Activated T-cell treated with anti-CD3 and anti-CD28 coated beads for 24 hours (primary cell): ENCODE data around the gene ZPR1.
"Not testable (repeated sequence)": the region's sequence is repeated elsewhere in the genome, so short reads cannot be mapped to it uniquely, and the experiment has no call there.

Source experiments
- DNase-seq: peaks from one replicate; pipeline ENCODE4 v3.0.0-alpha.2; 2020; ENCODE audit warnings: low read depth

Gene ZPR1, protein sequence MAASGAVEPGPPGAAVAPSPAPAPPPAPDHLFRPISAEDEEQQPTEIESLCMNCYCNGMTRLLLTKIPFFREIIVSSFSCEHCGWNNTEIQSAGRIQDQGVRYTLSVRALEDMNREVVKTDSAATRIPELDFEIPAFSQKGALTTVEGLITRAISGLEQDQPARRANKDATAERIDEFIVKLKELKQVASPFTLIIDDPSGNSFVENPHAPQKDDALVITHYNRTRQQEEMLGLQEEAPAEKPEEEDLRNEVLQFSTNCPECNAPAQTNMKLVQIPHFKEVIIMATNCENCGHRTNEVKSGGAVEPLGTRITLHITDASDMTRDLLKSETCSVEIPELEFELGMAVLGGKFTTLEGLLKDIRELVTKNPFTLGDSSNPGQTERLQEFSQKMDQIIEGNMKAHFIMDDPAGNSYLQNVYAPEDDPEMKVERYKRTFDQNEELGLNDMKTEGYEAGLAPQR

DNA sequence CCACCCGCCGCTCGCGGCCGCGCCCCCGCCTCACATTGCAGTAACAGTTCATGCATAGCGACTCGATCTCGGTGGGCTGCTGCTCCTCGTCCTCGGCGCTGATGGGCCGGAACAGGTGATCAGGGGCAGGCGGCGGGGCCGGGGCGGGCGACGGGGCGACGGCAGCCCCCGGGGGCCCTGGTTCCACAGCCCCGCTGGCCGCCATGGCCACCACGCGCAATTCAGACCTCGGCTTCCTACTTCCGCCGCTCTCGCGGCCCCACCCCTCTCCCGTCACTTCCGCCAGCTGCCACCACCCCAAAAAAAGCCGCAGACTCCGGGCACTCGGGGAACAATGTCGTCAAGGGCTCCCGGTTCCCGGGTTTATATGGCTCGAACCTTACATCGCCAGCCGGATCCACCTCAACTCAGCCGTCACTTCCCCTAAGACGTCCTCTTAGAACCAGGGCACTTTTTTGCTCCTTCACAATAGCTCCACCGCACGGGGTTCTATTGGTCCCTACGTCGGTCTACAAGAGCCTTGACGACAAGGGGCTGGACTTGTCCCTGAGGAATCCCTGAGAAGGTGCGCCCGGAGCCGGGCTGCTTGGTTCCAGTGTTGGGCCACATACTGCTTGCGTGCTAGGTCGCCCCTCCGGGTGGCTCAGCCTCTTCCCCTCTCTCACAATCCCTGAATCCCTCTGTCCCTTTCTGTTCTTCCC, at the start of gene ZPR1:
ZPR1 (minus strand) TSS at position 238 of the 701 bp plus-strand sequence; CDS start at position 205, 33 bp downstream.
- DNase-seq, result peak; percentile 80

DNA sequence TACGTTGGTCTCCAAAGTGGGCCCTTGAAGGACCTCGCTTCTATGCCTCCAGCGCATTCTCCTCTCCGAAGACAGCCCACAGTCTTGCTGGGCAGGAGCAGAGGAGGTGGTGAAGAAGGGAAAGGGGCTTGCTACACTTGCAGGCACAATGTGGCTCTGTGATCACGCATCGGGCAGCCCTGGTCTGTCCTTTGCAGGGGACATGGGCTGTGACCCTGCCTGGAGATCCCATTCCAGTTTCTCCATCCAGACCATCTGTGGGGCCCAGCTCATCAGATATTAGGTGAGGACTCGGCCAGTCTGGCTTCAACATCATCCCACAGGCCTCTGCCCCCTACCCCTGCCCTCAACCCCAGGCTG, 48.8 kb upstream of the ZPR1 start:
- DNase-seq, result no peak

DNA sequence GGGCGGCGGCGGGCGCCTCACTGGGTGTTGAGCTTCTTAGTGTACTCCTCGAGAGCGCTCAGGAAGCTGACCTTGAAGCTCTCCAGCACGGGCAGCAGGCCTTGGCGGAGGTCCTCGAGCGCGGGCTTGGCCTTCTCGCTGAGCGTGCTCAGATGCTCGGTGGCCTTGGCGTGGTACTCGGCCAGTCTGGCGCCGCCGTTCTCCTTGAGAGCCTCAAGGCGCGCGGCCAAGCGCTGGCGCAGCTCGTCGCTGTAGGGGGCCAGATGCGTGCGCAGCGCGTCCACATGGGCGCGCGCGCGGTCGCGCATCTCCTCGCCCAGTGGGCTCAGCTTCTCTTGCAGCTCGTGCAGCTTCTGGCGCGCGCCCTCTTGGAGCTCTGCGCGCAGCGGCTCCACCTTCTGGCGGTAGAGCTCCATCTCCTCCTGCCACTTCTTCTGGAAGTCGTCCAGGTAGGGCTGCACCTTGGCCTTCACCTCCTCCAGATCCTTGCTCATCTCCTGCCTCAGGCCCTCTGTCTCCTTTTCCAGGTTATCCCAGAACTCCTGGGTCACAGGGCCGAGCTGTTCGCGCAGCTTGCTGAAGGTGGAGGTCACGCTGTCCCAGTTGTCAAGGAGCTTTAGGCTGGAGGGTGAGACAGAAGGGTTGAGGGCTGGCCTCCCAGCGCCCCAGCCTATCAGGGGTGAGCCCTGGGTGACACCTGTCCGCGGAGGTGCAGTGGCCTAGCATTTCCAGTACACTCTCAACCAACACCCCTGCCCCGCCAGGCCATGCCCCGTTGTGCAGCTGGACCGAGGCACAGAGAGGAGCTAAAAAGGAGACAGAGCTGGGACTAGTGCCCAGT, 48.2 kb upstream of the ZPR1 start:
- peak; percentile 71 for DNase-seq

DNA sequence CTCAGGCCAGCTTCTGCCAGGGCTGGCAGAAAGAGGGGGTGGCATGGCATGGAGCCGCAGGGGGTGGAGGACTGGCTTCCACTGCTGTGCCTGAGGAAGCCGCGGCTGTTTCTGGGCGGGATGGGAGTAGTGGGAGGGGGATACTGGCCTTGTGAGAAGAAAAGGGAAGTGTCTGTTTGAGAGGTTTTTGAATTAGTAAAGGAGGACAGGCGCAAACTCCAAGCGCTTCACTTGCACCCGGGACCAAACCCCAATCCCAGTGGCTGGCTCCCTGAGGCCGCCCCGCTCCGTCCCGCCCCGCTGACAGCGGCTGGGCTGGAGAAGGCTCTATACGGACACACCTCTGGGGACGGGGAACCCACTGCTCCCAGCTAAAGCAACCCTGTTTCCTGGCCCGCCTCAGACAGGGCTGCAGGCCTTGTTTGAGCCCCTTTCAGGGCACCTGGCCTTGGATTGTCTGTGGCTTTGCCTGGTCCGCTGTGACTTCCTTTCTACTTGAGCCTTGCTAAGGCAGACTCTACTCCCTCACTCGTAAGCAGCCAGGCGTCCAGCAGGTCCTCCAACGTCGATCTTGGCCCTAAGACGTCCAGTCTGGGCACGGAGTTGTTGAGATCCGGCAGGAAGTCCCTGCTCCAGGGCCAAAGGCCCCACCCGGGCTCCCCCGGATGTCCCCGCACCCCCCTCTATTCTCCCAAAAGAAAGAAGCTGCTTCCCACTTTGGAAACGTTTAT, 47.4 kb upstream of the ZPR1 start:
- DNase-seq, result no peak

DNA sequence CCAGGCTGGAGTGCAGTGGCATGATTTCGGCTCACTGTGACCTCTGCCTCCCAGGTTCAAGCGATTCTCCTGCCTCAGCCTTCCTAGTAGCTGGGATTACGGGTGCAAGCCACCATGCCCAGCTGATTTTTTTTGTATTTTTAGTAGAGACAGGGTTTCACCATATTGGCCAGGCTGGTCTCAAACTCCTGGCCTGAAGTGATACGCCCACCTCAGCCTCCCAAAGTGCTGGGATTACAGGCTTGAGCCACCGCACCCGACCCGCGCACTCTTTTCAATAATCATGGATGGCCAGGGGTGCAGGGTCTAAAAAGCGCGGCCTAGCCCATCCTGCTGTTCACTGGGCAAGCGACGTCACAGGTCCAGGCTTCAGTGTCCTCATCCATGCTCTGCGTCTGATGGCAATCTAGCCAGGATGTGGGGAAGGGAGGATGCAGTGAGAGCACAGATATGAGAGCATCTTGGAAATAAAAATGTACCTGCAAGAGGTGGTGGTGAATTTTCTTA, 46.8 kb upstream of the ZPR1 start:
- not testable (repeated sequence) for DNase-seq

DNA sequence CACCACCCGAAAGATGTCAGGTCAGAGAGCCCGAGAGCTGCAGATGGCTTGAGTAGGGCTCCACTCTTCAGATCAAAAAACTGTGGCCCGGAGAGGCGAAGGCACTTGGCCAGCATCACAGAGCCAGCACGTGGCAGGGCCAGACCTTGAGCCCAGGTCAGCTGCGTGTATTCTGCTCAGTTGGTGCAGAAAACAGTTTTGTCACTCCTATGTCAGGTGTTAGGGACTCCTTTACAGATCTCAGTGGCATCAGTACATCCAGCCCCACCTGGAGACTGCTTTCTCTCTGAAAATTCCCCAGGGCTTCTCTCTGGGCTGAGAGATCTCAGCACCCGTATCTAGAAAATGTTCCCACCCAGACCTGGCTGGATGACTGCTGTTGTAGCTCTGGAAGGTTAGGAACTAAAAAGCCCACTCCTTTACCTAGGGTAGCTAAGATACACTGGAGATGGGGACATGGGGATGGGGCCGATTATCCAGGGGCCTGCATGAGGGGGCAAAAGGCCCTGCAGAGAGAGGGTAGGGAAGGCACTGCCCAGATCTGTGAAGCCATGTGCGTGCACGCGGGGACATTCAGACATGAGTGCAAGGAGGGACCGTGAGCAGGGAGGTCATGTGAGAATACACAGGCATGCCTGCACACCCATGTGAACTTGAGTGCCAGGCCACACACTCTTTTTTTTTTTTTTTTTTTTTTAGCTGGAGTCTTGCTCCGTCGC, 46.2 kb upstream of the ZPR1 start:
- no peak for DNase-seq

DNA sequence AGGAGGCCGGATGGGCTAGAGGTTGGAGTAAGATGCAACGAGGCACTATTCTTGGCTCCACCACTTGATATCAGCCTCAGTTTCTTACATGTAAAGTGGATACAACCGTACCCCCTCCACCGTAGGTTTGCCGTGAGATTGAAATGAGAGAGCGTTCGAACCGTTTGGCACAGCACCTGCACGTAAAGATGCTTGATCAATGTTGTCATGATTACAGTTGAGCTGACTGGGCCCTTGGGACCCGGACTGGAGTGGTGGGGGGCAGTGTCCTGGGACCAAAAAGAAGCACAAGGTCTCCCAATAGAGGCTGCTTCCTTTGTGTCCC, 45.6 kb upstream of the ZPR1 start:
- no peak for DNase-seq

DNA sequence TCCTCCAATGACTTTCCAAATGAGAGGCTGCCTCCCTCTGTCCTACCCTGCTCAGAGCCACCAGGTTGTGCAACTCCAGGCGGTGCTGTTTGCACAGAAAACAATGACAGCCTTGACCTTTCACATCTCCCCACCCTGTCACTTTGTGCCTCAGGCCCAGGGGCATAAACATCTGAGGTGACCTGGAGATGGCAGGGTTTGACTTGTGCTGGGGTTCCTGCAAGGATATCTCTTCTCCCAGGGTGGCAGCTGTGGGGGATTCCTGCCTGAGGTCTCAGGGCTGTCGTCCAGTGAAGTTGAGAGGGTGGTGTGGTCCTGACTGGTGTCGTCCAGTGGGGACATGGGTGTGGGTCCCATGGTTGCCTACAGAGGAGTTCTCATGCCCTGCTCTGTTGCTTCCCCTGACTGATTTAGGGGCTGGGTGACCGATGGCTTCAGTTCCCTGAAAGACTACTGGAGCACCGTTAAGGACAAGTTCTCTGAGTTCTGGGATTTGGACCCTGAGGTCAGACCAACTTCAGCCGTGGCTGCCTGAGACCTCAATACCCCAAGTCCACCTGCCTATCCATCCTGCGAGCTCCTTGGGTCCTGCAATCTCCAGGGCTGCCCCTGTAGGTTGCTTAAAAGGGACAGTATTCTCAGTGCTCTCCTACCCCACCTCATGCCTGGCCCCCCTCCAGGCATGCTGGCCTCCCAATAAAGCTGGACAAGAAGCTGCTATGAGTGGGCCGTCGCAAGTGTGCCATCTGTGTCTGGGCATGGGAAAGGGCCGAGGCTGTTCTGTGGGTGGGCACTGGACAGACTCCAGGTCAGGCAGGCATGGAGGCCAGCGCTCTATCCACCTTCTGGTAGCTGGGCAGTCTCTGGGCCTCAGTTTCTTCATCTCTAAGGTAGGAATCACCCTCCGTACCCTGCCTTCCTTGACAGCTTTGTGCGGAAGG, 44.8 kb upstream of the ZPR1 start:
- no peak for DNase-seq

DNA sequence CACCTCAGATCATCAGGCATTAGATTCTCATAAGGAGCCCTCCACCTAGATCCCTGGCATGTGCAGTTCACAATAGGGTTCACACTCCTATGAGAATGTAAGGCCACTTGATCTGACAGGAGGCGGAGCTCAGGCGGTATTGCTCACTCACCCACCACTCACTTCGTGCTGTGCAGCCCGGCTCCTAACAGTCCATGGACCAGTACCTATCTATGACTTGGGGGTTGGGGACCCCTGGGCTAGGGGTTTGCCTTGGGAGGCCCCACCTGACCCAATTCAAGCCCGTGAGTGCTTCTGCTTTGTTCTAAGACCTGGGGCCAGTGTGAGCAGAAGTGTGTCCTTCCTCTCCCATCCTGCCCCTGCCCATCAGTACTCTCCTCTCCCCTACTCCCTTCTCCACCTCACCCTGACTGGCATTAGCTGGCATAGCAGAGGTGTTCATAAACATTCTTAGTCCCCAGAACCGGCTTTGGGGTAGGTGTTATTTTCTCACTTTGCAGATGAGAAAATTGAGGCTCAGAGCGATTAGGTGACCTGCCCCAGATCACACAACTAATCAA, 44.0 kb upstream of the ZPR1 start:
- no peak for DNase-seq

DNA sequence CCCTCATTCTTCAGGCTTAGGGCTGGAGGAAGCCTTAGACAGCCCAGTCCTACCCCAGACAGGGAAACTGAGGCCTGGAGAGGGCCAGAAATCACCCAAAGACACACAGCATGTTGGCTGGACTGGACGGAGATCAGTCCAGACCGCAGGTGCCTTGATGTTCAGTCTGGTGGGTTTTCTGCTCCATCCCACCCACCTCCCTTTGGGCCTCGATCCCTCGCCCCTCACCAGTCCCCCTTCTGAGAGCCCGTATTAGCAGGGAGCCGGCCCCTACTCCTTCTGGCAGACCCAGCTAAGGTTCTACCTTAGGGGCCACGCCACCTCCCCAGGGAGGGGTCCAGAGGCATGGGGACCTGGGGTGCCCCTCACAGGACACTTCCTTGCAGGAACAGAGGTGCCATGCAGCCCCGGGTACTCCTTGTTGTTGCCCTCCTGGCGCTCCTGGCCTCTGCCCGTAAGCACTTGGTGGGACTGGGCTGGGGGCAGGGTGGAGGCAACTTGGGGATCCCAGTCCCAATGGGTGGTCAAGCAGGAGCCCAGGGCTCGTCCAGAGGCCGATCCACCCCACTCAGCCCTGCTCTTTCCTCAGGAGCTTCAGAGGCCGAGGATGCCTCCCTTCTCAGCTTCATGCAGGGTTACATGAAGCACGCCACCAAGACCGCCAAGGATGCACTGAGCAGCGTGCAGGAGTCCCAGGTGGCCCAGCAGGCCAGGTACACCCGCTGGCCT, 42.5 kb upstream of the ZPR1 start:
- DNase-seq, result no peak

DNA sequence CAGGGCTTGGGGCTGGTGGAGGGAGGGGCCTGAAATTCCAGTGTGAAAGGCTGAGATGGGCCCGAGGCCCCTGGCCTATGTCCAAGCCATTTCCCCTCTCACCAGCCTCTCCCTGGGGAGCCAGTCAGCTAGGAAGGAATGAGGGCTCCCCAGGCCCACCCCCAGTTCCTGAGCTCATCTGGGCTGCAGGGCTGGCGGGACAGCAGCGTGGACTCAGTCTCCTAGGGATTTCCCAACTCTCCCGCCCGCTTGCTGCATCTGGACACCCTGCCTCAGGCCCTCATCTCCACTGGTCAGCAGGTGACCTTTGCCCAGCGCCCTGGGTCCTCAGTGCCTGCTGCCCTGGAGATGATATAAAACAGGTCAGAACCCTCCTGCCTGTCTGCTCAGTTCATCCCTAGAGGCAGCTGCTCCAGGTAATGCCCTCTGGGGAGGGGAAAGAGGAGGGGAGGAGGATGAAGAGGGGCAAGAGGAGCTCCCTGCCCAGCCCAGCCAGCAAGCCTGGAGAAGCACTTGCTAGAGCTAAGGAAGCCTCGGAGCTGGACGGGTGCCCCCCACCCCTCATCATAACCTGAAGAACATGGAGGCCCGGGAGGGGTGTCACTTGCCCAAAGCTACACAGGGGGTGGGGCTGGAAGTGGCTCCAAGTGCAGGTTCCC, 41.8 kb upstream of the ZPR1 start, which contains the start of gene APOC3:
APOC3 (plus strand) TSS at position 383 of the 659 bp plus-strand sequence. CDS start 676 bp downstream, outside the sequence.
- DNase-seq, result no peak

DNA sequence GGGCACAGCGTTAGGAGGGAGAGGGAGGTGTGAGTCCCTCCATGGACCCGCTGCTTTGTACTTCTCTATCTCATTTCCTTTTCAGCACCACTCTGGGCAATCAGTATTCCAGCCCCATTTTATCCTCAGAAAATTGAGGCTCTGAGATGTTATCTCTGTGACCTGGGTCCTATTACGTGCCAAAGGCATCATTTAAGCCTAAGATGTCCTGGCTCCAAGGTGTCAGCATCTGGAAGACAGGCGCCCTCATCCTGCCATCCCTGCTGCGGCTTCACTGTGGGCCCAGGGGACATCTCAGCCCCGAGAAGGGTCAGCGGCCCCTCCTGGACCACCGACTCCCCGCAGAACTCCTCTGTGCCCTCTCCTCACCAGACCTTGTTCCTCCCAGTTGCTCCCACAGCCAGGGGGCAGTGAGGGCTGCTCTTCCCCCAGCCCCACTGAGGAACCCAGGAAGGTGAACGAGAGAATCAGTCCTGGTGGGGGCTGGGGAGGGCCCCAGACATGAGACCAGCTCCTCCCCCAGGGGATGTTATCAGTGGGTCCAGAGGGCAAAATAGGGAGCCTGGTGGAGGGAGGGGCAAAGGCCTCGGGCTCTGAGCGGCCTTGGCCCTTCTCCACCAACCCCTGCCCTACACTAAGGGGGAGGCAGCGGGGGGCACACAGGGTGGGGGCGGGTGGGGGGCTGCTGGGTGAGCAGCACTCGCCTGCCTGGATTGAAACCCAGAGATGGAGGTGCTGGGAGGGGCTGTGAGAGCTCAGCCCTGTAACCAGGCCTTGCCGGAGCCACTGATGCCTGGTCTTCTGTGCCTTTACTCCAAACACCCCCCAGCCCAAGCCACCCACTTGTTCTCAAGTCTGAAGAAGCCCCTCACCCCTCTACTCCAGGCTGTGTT, 41.1 kb upstream of the ZPR1 start:
- DNase-seq, result no peak

DNA sequence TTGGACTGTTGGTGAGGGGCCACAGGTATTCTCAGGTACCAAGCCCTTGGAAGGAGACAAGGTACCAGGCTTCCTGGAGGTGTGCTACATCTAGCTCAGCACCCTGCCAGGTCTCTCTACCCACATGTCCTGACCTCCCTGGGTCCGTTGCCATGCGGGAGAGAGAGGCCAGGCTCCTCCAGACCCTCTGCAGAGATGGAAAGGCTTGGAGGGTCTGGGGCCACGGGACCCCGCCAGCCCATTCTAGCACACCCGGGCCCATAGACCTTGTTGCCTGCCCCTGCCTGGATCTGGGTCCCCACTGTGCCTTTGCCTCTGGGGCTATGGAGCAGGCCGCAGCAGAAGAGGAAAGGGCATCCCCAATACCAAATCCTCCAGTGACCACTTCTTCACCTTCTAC, 39.6 kb upstream of the ZPR1 start:
- DNase-seq, result no peak

DNA sequence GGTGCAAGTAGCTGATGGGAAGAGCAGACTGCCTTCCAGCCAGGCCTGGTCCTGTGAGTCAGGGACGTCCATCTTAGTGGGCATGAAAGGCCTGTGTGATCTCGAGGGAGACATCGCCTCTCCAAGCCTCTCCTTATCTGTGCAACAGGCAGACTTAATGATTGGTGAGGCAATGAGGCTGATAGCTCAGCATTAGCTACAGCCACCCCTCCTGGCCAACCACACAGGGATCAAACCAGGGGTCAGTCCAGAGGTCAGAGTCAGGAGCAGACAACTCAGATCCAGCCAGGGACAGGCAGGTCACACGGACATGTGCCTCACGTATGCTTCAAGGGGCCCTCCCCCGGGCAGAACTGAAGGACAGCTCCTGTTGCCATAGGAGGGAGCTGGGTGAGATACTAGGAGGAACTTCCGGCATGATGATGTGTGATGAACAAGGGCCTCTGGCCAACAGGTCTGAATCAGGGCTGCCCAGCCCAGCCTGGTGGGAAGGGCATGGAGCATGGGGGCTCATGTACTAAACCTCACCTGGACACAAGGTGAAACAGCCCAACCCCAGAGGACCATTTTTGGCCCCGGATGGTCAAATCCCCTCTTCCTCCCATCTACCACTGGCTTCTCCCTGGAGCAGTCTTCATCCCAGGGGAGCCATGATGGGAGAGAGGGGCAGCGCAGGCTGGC, 39.1 kb upstream of the ZPR1 start:
- DNase-seq, result no peak

DNA sequence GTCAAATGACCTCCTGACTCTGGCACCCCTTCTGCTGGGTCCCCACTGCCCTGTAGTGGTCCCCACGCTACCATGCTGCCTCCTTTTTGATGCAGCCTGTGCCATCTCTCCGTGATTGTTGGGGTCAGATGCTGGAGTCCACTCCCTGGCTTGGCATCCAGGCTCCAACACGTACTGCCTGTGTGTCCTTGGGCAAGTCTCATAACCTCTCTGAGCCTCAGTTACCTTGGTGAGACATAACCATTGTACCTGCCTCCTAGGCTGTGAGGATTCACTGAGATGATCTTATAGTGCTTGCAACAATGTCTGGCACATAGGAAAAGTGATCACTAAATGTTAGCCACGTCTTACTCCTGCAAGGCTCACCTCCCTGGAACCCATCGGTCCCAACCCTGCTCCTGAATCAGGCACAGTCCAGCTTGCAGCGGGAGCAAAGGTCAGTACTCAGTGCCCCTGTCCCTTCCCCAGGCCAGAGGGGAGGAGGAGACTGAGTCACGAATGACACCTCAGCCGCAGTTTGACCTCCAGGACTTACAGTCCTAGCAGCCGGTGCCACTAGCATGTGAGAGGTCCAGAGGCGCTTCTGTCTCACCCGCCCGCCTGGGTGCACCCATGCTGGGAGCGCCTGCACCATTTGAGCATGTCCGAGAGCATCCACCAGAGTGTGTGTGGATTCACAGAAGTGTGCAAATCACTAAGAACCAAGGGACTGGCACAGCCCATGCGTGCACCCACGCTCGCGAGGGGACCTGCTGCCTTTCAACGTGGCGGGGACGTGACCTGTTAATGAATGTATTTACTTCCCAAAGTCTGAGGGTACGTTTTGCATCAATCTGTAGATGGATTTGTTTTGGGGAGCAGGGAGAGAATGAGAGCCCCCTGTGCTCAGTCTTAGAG, 38.3 kb upstream of the ZPR1 start:
- DNase-seq, result no peak

DNA sequence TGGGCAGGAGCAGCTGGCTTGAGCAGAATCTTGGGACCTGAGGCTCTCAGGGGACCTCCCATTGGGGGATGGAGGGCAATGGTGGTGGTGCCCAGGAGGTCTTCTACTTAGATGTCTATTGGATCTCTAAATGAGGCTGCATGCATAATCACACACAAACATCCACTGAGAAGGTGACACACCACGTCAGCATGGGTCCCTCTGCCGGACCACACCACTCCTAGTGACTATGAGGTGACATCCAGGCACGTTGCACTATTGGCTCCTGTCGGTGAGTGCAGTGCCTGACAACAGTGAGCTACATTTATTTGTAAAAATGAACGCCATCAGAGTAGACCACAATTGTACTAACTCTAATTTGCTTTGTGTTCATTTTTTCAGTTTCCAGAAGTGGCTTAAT, 37.6 kb upstream of the ZPR1 start:
- no peak for DNase-seq
